GM19468 (cell line): ENCODE results near the gene ASAP2.
"Not testable (repeated sequence)": the region's sequence is repeated elsewhere in the genome, so short reads cannot be mapped to it uniquely, and the experiment has no call there.

Source experiments
- ATAC-seq: cut with Tn5 transposase; IDR thresholded peaks from one replicate; pipeline ENCODE4 v1.9.1; 2021; ENCODE audit warnings: mild to moderate bottlenecking, moderate library complexity, moderate number of reproducible peaks; ENCODE audit not compliant: unreplicated experiment; ENCODE audit errors: extremely low read depth

ASAP2 gene

DNA sequence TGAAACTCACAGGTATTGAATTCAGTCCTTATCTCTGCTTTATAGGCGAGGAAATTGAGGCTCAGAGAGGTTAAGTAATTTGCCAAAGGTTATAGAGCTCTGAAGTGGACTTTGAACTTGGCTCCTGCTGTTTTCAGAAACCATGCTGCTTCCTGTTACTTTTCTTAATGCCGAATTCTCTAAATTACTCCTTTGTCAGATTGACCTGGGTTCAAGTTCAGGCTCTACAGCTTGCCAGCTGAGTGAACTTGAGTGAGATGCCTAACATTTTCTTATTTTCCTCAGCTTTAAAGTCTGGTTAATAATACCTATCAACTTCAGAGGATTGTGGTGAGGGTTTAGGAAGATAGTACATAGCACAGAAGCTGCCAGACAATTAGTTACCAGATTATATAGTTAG is 3.4 kb downstream of the ASAP2 start:
- ATAC-seq, result no peak

DNA sequence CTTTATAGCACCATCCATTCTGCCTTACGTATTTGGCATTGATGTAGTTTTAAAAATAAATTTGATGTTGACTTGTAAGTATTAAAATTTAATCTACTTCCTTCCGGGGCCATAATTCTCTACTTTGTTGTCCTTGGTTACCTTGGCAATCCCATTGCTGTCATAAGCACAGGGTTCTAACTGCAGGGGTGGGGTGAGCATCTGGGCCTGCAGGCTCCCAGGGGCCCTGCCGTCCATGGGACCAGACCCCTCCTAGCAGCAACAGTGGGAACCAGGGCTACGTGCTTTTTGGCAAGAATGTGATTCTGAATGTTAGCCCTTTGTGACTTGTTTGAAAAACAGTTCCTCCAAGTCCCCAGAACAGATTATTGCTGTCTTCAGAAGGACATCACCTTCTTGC is 4.9 kb downstream of the ASAP2 start:
- ATAC-seq, result no peak

DNA sequence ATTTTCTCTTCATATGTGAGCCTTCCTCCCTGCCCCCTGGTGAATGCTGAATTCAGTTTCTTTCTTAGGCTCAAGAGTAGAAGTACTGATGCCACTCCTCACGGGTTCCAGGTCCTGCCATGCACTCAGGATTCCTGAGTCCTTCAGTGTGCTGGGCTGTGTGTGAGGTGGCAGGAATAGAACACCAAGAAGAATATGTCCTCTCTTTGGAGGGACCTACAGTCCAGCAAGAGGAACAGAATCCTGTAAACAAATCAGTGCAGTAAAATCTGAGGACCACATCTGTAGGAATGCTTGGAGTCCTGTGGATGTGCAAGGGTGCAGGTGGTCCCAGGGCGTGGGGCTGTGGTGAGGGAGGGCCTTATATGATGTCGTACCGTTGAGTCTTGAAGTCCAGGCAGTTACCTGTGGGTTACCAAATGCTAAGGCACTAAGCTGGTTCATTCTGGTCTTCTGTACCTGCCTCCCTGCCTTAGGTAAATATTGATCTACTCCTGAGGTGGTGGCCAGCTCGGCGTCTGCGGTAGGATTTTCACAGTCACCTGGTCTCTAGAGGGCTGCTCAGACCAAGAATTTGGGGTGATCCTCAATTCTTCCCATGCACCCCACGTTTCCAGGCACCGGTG is 5.5 kb downstream of the ASAP2 start:
- no peak for ATAC-seq

DNA sequence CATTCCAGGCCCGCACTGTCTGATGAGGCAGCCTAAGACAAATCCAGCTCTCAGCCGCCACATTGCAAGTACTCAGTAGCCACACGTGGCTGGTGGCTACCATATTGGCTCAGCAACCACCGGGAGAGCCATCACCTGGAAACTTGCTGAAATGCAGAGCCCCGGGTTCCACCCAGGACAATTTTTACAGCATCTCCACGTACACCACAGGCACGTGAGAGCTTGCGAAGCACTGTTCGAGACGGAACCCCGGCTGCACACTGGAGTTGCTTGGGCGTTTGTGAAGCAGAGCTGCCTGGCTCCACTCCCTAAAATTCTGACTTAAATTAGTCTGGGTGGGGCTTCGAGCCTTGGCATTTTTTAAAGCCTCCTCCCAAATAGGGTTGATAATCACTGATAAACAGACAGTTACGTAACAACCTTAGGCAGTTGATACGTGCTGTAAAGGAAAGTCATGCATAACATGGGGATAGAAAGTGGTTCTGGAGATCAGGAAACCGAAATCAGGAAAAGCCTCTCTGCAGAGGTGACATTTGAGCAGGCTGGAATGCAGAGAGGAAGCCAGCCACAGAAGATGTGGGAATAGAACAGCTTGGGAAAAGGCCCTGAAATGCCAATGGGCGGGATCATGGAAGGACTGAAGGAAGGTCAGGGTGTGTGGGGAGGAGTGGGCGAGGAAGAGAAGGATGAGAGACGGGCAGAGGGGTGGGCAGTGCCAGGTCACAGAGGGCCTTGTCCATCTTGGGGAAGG is 6.2 kb downstream of the ASAP2 start:
- no peak for ATAC-seq

DNA sequence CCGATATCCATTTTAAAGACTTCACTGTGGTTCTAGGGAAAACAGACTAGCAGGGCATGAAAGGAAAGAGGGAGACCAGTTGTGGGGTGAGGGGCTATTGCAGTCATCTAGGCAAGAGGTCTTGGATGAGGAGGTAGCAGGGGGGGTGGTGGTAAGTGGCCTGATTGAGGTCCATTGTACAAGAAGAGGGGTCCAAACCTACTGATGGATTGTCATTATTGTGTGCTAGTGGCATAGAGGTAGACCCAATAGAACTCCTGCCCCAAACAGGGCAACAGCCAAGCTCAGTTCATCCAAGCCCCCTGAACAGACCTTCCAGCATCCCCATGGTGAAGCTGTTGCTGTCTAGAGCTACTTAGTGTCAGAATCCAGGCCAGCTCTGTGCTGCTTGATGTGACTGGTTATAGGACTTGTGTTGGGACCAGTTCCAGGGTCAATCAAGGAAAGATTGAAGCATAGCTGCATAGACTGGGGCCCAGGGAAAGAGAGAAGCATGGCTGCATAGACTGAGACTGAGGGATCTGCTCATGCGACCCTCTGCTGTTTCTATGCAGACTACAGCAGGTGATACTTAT is 7.0 kb downstream of the ASAP2 start:
- no peak for ATAC-seq

DNA sequence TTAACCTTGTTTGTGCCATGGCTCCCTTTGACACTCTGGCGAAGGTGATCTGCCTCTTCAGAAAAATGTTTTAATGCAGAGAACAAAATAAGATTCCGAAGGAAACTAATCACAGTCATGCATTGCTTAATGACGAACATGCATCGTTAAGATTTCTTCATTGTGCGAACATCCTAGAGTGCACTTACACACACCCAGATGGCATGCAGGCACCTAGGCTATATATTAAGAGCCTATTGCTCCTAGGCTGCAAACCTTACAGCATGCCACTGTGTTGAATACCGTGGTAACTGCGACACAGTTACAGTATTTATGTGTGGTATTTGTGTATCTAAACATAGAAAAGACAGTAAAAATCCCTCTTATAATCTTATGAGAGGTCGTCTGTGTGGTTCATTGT is 8.3 kb downstream of the ASAP2 start:
- no peak for ATAC-seq

DNA sequence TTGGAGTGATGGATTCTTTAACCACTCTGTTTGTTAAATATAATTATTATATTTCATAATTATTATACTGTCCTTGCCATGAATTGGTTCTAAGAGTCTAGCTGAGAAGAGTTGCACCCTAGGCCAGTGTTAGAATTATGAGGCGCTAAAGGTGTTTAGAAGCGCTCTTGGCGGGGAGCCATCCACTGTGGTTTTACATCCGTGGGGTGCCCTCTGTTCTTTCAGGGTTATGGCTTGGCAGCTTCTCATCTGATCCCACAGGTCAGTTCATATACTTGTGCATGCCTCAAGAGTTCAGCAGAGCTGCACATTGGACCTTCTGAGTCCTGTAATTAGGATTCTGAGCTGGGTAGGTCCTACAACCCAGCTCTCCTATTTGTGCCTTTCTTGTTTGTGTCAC is 9.1 kb downstream of the ASAP2 start:
- no peak for ATAC-seq

DNA sequence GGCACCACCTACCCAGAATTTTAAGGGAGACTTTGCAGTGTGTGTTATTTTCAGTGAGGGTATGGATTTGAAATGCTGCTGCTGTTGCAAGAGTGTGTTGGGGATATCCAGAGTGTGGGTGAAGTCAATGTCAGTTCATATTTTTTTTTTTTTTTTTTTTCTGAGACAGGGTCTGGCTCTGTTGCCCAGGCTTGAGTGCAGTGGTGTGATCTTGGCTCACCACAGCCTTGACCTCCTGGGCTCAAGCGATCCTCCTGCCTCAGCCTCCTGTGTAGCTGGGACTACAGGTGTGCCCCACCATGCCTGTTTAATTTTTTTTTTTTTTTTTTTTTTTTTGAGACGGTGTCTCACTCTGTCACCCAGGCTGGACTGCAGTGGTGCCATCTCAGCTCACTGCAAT is 9.5 kb downstream of the ASAP2 start:
- ATAC-seq, result not testable (repeated sequence)

DNA sequence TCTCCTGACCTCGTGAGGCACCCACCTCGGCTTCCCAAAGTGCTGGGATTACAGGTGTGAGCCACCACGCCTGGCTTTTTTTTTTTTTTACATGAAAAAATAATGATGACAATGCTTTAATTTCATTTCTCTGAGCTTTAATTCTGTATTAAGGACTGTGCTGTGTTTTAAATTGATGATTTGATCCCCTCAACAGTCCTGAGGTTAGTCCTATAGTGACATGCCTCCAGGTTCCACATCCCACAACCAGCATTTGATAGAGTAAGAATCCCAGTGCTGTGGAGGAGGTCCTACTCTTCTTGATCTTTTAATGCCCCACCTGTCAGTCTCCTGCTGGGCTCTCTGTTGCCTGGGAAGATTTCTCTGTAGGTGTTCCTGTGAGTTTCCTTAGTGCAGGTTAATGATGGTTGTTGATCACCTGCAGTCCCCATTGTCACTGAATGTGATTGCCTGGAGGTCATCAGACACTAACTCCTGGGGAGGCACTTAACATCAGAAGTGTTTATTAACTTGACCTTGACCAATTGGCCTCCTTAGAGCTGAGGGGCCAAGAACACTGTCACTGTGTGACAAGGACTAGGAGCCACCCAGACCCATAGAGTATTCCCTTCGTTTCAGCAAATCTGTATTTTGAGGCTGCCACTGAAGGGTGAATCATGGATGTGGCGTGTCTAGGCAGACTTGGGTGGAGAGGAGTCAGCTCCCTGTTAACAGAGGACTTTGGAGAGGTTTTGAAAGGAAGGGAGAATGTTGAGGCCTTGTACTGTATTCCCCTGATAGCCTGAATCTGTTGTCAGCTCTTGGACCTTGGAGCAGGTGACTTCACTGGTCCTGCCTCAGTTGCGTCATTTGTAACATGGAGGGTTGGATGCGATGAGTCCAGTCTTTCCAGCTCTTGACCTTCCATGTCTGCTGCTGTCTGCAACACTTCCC is 11.5 kb downstream of the ASAP2 start:
- ATAC-seq, result no peak

DNA sequence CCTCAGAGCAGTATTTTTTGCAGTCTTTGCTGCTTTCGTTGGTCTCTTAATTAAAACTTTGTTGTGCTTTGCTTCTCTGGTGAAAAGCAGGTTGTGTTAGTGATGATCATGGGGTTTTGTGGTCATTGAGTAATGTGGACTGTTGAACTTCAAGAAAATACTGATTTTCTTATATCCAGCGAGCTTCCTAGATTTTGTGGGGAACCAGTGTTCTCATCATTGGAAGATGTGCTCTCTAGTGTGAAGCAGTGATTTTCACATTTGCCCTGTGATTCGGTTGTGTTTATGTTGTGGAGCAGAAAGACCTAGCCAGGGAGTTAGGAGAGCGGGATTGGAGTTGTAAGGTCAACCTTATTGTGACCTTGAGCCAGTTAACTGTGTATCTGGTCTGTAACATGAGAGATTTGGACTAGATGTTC is 12.4 kb downstream of the ASAP2 start:
- no peak for ATAC-seq

DNA sequence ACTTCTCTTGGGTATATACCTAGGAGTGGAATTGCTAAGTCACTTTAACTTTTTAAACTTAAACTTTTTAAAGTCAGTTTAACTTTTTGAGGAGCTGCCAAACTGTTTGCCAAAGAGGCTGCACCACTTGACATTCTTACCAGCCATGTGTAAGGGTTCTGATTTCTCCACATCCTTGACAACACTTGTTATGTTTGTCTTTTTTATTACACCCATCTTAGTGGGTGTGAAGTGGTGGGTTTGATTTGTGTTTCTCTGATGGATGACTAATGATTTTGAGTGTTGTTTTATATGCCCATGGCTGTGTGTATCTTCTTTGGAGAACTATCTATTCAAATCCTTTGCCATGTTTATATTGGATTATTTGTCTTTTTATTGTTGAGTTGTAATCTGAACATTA is 13.6 kb downstream of the ASAP2 start:
- no peak for ATAC-seq

DNA sequence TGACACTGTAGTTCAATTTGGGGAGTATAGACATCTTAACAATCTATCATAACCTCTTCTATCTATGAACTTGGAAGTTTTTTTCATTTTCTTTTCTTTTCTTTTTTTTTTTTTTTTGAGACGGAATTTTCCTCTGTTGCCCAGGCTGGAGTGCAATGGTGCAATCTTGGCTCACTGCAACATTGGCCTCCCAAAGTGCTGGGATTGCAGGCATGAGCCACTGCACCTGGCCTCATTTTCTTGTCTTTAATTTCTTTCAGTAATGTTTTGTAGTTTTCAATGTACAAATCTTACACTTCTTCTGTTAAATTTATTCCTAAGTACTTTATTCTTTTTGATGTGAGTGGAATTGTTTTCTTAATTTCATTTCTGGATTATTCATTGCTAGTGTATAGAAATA is 14.6 kb downstream of the ASAP2 start:
- no peak for ATAC-seq

DNA sequence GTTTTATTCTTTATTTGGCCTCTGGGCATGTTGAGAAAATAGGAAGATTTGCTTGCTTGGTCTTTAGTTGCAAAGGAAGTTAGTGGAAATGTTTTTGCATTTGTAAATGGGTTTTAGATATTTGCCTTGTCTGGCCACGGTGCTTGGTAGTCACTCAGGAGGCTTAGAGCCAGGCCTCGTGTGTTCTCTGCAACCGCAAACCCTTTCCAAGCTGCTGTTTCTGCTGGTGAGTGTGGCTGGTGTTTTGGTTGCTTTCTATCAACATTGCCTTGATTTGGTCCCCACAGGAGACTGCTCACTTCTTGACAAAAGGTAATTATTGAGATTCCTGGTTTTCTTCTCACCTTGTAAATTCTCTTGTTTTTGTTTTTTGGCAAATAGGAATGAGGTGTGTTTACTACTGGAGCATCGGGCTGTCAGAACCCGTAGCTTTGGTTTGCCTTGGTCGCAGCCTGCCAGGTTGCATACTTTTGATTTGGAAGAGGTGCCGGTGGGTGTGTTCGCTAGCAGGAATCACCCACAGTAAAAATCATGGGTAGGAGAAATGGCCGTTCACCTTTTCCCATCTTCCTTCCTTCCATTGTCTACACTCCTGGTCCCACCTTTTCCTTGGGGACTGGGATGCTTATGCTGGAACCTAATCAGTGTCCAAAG is 15.8 kb downstream of the ASAP2 start:
- ATAC-seq, result no peak

DNA sequence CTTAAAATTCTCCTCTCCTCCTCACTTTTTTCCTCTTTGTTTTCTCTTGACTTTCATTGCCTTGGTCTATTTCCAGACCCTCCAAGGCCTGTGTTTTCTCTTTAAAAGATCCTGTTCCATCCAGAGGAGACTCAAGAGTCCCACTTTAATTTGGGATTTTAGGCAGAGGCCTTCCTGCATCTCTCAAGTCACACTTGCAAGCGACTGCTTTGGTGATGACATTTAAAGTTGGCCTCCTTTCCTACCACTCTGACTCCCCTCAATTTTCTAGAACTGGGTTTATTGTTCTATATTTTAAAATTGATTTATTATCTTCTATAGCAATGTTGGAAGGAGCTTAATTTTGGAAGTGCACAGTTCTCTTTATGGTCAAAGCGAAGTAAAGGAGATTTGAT is 16.3 kb downstream of the ASAP2 start:
- ATAC-seq, result no peak

DNA sequence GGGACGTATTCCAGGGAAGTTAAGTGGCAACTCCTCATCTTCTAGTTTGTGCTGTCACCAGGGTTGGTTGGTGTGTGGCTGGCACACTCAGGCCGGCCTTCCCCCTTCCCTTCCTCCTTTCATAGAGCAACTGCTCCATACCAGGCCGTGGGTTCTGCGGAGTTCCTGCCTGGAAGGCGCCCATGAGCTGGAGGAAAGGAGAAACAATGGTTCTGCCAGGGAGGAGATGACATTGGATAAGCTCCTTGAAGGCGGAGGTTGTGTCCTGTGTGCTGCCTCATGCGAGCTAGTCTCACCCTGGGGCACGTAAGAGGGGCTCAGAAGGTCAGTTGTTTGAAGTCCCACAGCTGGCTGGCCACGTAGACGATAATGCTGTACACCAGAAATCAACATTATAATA is 19.2 kb downstream of the ASAP2 start:
- no peak for ATAC-seq

DNA sequence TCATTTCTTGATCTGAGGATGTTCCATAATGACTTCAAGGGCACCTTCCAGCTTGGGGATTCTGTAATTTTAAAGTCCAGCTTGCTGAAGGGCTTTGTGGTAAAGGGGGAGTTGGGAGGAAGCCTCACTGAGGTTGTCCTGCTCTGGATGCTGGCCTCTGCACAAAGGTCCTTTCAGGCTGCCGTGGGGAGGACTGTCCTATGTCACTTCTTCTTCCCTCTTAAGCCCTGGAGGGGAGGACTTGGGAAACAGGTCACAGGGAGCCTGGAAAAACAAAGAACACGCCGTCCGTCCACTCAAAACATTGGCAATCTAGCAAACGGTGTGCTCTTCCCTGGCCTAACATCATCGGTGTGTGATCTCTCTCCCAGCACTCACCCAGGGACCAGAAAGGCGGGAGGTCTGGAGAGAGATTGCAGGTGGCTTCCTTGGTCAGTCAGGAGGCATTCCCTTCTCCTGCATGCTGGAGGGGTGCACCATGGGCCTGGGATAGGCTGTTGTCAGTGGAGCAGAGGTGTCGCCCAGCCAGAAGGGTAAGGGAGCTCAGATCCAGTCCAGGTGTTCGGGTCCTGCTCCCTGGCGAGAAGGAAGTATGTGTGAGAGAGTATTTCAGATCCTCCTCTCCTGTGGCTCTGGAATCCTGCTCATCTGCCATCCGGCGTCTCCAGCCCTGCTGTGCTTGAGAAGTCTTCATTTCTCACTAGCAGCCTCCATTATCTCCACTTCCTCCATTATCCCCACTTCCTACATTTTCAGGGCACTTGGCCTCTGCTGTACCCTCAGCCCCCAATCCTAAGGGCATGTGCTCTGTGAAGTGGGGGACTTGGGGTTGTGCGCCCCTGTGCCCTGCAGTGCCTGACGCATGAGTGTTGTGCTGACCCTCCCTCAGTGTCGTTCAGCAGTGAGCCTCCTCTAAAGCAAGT is 20.1 kb downstream of the ASAP2 start:
- ATAC-seq, result no peak

DNA sequence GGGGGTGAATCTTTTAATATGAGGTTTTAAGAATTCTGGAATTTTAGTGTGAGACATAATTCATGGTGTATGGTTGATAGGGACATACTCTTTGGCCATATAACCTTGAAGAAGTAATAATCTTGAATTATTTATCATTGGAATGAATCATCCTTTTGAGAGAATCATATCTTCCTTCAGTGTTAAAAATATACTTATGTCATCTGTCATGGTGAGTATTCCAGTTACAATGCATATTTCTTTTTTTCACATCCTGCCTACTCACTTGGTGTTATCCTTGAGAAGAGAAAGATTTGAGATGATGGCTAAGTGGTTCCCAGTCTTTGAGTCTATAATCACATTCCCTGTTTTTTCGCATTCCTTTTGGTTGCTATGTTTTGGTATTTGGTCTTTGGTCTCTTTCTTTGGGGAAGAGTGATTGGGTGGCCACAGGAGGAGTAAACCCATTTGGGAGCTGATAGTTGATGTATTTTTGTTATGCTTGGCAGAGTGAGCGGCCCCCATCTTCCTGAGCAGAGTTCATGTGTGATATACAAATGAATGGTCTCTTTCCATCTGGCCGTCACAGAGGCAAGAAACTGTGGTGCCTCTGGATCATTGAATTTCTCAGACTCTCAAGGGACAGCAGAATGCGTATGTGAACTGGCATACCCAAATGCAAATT is 21.6 kb downstream of the ASAP2 start:
- ATAC-seq, result no peak

DNA sequence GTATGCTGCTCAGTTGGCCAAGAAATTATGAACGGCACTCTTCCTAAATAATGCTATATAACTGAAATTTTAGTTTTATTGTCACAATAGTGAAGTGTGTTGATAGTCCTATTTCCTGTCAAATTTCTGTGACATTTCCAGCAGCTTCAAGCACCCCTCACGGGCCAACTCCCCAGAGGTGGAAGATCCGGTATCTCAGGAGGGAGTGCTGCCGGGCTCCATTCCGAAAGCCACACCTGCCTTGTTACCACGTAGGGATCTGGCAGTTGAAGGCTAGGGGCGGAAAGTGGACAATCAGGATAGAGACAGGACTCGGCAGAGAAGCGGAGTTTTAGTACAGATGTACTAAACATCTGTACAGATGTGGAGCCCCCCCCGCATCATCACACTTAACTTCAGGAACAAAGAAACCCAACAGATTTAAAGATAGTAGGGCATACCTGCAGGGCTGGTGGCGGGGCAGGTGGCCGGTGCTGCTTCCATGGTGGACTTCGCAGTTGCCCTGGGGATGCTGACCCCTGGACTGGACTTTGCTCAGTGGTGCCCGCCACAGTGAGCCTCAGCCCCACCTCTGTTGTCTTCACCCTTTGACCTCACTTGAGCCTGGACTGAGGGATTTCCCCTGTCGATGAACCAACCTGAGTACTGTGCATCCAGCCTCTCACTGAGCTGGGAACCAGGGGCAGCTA is 22.3 kb downstream of the ASAP2 start:
- no peak for ATAC-seq
